HG02852 (cell line): ENCODE results near the gene KCP.

Experiments used
- ATAC-seq: cut with Tn5 transposase; IDR thresholded peaks from one replicate; pipeline ENCODE4 v1.9.1; 2021; ENCODE audit warnings: mild to moderate bottlenecking, moderate library complexity; ENCODE audit not compliant: unreplicated experiment

Gene KCP

GRCh38 chr7:128860158-128861073 is 50.1 kb downstream of the KCP start:
- no peak for ATAC-seq

DNA sequence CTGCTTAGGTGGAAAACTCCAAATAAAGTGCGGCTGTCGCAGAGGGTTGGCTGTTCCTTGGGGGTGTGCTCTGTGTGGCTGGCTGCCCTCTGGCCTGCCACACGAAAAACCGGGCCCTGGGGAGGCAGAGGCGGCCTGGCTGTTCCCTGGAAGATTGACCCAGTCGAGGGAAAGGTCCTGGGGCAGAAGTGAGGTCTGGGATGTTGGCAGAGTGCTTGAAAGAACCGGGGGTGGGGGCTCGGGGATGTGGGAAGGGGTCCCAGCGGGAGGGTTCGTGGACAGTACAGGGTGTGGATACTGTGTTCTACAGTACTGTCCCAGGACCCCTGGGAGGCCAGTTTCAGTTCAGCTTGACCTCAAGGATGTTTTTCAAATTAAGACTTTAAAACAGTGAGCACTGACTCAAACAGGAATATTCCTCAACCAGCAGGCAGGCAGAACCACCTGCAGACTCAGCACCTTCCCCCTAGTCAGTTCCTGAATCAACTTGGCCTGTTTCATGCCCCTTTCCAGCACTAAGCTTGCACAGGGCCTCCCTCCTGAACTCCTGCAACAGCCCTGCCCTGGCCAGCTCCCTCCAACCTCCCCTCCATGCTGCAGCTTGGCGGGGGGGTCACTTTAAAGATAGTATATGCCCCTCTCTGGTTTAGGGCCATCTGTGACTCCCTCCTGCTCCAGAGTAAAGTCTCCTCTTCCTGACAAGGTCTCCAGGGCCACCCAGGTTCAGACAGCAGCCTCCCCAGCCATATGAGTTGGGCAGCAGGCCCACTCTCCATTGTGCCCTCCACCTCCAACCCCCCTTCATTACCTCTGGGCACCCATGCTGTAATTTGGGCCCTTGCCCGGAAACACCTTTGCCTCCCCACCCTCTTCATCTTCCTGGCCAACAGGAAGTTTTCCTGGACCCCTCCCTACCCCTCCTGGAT is 51.0 kb downstream of the KCP start:
- no peak for ATAC-seq

- no peak for ATAC-seq
Measured at GRCh38 chr7:128858380-128859231, 51.9 kb downstream of the KCP start.

- ATAC-seq: no peak
Measured at GRCh38 chr7:128856001-128856718, 54.3 kb downstream of the KCP start.

GRCh38 chr7:128855559-128855958 is 55.0 kb downstream of the KCP start:
- no peak for ATAC-seq

GRCh38 chr7:128854396-128854795 is 56.1 kb downstream of the KCP start:
- no peak for ATAC-seq

GRCh38 chr7:128853799-128854198 is 56.7 kb downstream of the KCP start:
- no peak for ATAC-seq

GRCh38 chr7:128852537-128853254 is 57.8 kb downstream of the KCP start:
- no peak for ATAC-seq

DNA sequence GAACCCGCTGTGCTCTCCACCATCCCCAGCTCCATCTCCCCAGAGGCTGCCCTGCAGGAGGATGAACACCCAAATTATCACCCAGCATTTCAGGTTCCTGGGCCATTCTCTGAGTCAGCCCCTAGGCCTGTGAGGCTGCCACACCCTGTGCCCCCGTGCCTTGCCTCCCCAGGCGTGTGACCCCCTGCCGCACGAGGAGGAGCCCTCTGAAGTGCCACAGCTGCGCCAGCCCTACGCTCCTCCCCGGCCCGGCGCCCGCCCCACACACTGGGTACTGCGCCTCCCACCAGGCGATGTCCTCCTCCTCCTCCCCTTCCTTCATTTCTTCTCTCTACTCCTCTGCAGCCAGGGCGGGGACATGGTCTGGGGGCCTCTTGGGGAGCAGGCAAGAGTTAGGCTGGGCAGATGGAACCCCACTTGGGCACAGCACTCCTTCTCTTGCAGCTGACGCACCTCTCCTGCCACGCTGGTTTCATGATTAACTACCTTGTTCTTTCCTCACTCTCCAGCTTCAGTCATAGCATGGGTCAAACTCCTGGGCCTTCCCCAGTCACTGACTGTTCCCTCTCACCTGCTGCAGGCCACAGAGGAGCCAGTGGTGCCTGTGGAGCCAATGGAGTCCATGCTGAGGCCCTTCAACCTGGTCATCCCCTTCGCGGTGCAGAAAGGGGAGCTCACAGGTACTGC is 60.6 kb downstream of the KCP start:
- ATAC-seq: no peak

DNA sequence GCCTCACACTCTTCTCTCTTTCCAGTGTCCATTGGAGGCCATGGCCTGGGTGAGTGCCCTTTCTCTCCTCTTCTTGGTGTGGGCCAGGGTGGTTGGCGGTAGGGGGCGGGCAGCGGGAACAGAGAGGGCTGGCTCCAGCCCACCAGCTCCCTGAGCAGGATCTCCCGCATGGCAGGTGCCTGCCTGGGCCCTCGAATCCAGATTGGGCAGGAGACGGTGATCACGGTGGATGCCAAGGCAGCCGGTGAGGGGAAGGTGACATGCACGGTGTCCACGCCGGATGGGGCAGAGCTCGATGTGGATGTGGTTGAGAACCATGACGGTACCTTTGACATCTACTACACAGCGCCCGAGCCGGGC is 61.4 kb downstream of the KCP start:
- ATAC-seq: no peak

- ATAC-seq: no peak
Measured at GRCh38 chr7:128848289-128849155, 62.0 kb downstream of the KCP start.

GRCh38 chr7:128847721-128848211 is 62.7 kb downstream of the KCP start:
- no peak for ATAC-seq

DNA sequence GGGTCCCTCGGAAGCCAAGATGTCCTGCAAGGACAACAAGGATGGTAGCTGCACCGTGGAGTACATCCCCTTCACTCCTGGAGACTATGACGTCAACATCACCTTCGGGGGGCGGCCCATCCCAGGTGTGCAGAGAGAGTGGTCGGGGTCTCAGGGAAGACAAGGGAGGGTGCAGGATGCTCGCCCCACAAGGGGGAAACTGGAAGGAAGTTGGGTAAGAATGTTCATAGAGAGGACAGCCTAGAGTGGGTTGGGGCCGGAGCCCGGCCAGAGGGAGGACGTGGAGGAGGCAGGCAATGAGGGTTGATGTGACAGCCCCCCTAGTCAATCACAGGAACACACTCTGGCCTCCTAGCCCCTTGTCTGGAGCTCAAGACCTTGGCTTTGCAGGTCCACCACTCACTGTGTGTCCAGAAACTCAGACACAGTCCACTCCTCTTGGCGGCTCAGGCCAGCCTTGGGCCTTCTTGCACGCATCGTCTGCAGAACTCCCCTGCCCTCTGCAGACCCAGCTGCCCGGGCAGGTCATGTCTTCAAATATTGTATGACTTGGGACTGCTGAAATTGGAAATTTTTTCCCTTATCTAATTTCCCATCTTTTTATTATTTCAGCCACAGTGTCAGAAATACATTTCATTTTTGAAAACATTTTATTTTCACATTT is 63.6 kb downstream of the KCP start:
- ATAC-seq: no peak

GRCh38 chr7:128845987-128846386 is 64.5 kb downstream of the KCP start:
- ATAC-seq: no peak

DNA sequence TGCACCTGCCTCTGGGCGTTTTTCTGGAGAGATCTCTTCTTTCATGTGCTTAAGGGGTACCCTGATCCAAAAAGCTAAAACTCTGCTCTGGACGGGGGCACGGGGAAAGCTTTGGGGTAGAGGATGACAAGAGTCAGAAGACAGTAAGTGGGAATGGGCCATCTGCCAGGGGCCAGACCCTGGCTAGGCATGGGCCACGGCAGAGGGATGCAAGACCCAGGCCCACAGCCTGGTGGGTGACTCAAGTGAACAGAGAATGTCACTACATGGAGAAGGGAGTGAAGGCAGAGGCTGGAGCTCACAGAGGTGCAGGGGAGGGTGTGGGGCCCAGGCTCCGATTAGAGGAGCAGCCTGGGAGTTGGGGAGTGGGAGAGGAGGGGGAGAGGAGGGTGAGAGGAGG is 65.0 kb downstream of the KCP start:
- ATAC-seq: no peak

GRCh38 chr7:128844777-128845311 is 65.7 kb downstream of the KCP start:
- ATAC-seq: no peak
